SH-SY5Y (cell line): ENCODE measurements around the gene ADAM19.

Experiments
- GATA2 ChIP-seq: IDR thresholded peaks from 2 replicates; pipeline ENCODE4 v1.6.1; 2011; ENCODE audit warnings: mild to moderate bottlenecking, low read depth, low read length
- GATA3 ChIP-seq: IDR thresholded peaks from 2 replicates; pipeline ENCODE4 v1.6.1; 2011; ENCODE audit warnings: low read depth, mild to moderate bottlenecking, low read length, moderate library complexity

- TF ChIP-seq GATA2, result no peak
- no peak for TF ChIP-seq GATA3
Measured at GRCh38 chr5:157611571-157612476, 36.2 kb upstream of the ADAM19 start.
